Fibroblast of skin of scalp (primary cell): ENCODE data around the gene CFAP100.

ENCODE experiments used
- DNase-seq: peaks from one replicate; pipeline ENCODE4 v3.0.0-alpha.2; 2013

CFAP100 gene

GRCh38 chr3:126483321-126483761 lies 88.6 kb downstream of the CFAP100 start:
- no peak for DNase-seq

GRCh38 chr3:126484148-126484547 lies 89.4 kb downstream of the CFAP100 start:
- DNase-seq = no peak

DNA sequence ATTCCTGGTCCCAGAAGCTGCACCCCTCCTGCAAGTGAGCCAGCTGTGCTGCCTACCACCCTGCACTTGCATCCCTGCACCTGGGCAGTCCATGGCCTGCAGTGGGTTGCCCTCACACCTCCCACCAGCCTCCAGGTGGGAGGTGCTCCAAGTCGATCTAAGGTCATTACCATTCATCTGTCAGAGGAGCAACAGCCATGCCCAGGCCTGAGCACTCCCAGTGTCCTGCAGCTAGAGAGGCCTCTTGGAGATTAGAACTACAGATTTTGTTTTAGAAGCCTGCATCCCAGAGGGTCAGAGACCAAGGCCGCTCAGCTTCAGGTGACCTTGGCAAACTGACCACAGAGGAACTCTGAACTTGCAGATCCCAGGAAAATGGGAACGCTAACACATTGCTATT lies 90.0 kb downstream of the CFAP100 start:
- DNase-seq = no peak

DNA sequence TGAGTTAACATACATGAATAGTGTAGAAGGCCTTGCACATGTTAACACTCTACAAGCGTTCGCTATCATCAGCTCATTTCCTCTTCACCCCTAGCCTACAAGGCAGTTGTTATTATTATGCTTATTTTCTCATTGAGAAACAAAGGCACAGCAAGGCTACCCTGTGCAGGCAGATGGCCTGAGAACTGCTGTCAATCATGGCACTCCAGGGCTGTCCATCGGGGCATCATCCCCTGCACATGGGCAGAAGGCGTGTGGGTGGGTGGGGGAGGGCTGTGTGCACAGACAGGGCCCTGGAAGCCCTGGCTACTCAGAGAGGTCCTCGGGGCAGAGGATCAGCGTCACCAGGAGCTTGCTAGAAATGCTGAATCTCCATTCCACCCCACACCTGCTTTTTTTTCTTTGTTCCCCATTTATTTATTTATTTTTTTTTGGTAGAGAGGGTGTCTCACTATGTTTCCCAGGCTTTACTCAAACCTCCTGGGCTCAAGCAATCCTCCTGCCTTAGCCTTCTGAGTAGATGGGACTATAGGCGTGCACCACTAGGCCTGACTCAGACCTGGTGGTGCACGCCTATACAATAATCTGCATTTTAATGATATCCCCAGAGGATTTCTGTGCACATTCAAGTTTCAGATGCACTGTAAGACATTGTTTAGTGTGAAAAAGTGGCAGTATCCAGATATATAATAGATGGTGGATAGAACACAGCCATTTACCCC lies 90.6 kb downstream of the CFAP100 start:
- no peak for DNase-seq

DNA sequence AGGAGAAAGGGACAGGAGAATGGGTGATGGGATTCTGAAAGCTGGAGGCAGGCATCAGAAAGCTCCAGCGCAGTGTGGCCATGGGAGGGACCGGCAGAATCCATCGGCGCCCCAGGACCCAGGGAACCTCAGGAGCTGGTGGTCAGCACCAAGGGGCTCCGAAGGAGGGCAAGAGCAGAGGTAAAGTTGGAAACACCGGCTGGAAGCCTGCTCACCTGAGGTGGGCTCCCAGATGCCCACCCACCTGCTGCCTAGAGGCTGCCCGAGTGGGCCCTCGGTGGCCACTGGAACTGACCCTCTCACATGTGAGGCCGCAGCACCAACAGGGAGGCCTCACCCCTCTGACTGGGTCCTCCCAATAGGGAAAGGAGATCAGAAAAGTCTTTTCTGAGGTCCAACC lies 91.2 kb downstream of the CFAP100 start:
- DNase-seq = no peak
